Fibroblast of skin of left quadriceps (primary cell): Measurements from ENCODE around the gene RAB4B.
"Not testable (repeated sequence)": the region's sequence is repeated elsewhere in the genome, so short reads cannot be mapped to it uniquely, and the experiment has no call there.

Source experiments
- DNase-seq, 2 experiments: peaks; one replicate each; pipeline ENCODE4 v3.0.0-alpha.2; 2013; ENCODE audit warnings: low read depth in 2 of 2

The RAB4B gene

DNA sequence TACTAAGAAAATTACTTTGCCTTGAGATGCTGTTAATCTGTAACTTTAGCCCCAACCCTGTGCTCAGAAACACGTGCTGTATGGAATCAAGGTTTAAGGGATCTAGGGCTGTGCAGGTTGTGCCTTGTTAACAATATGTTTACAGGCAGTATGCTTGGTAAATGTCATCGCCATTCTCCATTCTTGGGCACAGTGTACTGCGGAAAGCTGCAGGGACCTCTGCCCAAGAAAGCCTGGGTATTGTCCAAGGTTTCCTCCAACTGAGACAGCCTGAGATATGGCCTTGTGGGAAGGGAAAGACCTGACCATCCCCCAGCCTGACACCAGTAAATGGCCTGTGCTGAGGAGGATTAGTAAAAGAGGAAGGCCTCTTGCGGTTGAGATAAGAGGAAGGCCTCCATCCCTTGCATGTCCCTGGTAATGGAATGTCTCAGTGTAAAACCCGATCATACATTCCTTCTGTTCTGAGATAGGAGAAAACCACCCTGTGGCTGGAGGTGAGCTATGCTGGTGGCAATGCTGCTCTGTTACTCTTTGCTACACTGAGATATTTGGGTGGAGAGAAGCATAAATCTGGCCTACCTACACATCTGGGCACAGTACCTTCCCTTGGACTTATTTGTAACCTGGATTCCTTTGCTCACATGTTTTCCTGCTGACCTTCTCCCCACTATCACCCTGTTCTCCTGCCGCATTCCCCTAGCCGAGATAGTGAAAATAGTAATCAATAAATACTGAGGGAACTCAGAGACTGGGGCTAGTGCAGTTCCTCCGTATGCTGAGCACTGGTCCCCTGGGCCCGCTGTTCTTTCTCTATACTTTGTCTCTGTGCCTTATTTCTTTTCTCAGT is 44.9 kb downstream of the RAB4B start:
- DNase-seq: not testable (repeated sequence)

GRCh38 chr19:40824916-40825315 is 46.9 kb downstream of the RAB4B start:
- not testable (repeated sequence) for DNase-seq

GRCh38 chr19:40825460-40826095 is 47.5 kb downstream of the RAB4B start:
- not testable (repeated sequence) for DNase-seq

DNA sequence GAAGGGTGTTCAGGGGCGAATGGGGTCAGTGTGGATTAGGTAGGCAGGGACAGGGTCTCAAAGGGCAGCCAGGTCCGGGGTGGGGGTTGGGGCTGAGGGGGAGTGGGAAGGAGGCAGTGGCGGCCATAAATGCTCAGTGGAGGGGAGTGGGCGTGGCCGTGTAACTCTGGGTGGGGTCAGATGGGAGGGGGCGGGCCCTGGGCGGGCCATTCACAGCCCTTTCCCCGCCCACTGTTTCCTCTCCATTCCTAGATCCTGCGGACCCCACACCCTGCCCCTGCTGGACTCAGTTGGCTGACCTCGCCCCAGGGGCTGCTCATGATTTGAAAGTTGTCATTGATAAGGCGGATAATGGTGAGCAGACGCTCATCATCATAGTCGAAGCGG is 48.3 kb downstream of the RAB4B start:
- DNase-seq: not testable (repeated sequence)

GRCh38 chr19:40826699-40827385 is 48.8 kb downstream of the RAB4B start:
- DNase-seq: not testable (repeated sequence)

- DNase-seq: no peak
Measured at GRCh38 chr19:40827386-40828247, 49.6 kb downstream of the RAB4B start.

- DNase-seq: no peak
Measured at GRCh38 chr19:40829205-40829604, 51.2 kb downstream of the RAB4B start.

DNA sequence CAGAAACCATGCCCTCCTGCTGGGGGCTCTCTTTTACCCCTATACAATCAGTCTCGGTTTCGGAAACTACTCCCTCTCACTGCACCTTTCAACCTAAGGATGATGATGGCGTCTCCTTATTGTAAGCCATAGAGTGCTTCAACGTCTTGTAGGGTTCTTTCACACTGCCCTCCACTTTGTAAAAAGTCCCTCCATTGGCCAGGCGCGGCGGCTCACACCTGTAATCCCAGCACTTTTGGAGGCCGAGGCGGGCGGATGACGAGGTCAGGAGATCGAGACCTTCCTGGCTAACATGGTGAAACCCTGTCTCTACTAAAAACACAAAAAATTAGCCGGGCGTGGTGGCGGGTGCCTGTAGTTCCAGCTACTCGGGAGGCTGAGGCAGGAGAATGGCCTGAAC is 52.7 kb downstream of the RAB4B start:
- not testable (repeated sequence) for DNase-seq

GRCh38 chr19:40831502-40832430 is 53.7 kb downstream of the RAB4B start:
- peak; percentile 91 to 92 for DNase-seq

GRCh38 chr19:40832431-40832790 is 54.4 kb downstream of the RAB4B start:
- not testable (repeated sequence) for DNase-seq

- not testable (repeated sequence) for DNase-seq
Measured at GRCh38 chr19:40833728-40834533, 55.9 kb downstream of the RAB4B start.

DNA sequence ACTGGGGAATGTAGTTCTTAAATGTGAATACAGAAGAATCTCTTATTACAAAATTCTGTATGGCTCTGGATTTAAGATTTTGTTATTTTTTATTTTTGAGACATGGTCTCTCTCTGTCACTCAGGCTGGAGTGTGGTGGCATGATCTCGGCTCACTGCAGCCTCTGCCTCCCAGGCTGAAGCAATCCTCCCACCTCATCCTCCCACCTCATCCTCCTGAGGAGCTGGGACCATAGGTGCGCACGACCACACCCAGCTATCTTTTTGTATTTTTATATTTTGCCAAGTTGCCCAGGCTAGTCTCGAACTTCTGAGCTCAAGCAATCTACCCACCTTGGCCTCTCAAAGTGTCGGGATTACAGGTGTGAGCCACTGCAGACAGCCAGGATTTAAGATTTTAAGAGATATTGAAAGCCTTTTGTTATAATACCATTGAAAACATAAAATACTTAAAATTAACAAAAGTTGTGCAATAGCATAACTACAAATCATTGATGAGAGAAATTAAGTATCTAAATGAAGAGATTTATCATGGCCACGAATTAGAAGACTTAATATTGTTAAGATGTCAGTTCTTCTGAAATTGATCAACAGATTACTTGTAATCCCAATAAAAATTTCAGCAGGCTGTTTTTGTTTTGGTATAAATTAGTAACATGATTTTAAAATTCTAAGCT is 58.8 kb downstream of the RAB4B start:
- no peak for DNase-seq

GRCh38 chr19:40838477-40838876 is 60.4 kb downstream of the RAB4B start:
- DNase-seq: not testable (repeated sequence)

DNA sequence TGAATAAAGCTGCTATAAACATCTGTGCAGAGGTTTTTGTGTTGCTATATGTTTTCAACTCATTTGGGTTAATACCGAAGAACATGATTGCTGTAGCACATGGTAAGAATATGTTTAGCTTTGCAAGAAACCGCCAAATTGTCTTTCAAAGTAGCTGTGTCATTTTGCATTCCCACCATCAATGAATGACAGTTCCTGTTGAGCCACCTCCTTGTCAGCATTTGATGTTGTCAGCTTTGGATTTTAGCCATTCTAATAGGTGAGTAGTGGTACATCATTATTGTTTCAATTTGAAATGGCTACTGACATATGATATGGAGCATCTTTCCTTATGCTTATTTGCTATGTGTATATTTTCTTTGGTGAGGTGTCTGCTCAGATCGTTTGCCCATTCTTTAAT is 64.0 kb downstream of the RAB4B start:
- not testable (repeated sequence) for DNase-seq

DNA sequence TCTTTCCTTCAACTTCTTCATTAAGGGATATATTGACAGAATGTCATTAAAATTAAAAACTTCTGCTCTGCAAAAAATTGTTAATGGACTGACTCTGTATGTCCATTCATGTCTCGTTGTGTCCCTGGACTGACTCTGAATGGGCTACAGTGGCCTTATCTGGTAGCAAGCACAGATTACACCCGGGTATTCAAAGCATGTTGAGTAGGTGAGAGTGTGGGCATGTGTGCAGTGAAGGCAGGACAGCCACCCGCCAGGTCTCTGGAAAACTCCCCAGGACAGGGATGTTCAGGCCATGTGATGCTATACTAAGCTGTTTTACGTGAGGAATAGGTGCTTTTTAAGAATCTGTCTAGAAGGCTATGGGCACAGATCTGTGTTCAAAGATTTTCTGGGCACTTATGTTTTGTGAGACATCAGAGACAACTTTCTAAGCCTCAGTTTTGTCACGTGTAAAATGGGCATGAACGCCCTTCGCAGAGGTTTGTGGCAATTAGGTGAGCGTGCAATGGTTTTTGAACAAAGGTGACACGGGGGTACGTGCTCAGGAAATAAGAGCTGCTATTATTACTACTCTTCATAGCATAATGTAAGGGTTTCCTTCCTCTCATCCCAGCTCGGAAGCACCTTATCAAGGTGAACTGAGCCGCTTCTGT is 65.1 kb downstream of the RAB4B start:
- DNase-seq: not testable (repeated sequence)

- not testable (repeated sequence) for DNase-seq
Measured at GRCh38 chr19:40843653-40844052, 65.6 kb downstream of the RAB4B start.
